GM23338 (cell line): ENCODE measurements around the gene SLC4A2. TPM values are rescaled to one million over a fixed set of nuclear protein-coding genes. Genes with fewer than 3 reads are reported as not detected.

ENCODE experiments used
- ATAC-seq: fragments of 200-7000 bp; cut with Tn5 transposase; 3 replicates; pipeline ENCODE4 v1.9.1; 2020
- DNase-seq: peaks from one replicate; pipeline ENCODE4 v3.0.0-alpha.2; 2015; ENCODE audit warnings: low spot score
- H2AFZ ChIP-seq: fragments of 200-600 bp; sonication (generic); 2 replicates; pipeline ENCODE4 v1.8.0; 2016; ENCODE audit warnings: antibody characterized with exemption, mild to moderate bottlenecking, moderate library complexity
- H3F3A ChIP-seq: fragments of 200-600 bp; sonication (generic); replicated peaks from 2 replicates; pipeline ENCODE4 v1.8.0; 2017; ENCODE audit warnings: antibody characterized with exemption, mixed run types, low read depth
- H3K27ac ChIP-seq: fragments of 200-600 bp; sonication (generic); 2 replicates; pipeline ENCODE4 v1.6.1; 2016; ENCODE audit warnings: low read depth
- H3K27me3 ChIP-seq: fragments of 200-600 bp; sonication (generic); 2 replicates; pipeline ENCODE4 v1.8.0; 2016; ENCODE audit warnings: mild to moderate bottlenecking, mixed run types, moderate library complexity; ENCODE audit not compliant: insufficient read depth
- H3K36me3 ChIP-seq: fragments of 200-600 bp; sonication (generic); 2 replicates; pipeline ENCODE4 v1.8.0; 2016; ENCODE audit warnings: mild to moderate bottlenecking; ENCODE audit not compliant: insufficient read depth
- H3K4me1 ChIP-seq: fragments of 200-600 bp; sonication (generic); 2 replicates; pipeline ENCODE4 v1.8.0; 2016; ENCODE audit warnings: mild to moderate bottlenecking, moderate library complexity; ENCODE audit not compliant: insufficient read depth
- H3K4me2 ChIP-seq: fragments of 200-600 bp; sonication (generic); 2 replicates; pipeline ENCODE4 v1.7.1; 2017; ENCODE audit warnings: mixed run types
- H3K4me3 ChIP-seq: fragments of 200-600 bp; sonication (generic); 2 replicates; pipeline ENCODE4 v1.6.1; 2016; ENCODE audit warnings: mixed run types
- H3K79me2 ChIP-seq: fragments of 200-600 bp; sonication (generic); replicated peaks from 2 replicates; pipeline ENCODE4 v1.8.0; 2017; ENCODE audit warnings: mild to moderate bottlenecking; ENCODE audit not compliant: insufficient read depth
- H3K9me2 ChIP-seq: fragments of 200-600 bp; sonication (generic); 2 replicates; pipeline ENCODE4 v1.8.0; 2017; ENCODE audit not compliant: insufficient read depth
- H4K20me1 ChIP-seq: fragments of 200-600 bp; sonication (generic); replicated peaks from 2 replicates; pipeline ENCODE4 v1.8.0; 2017; ENCODE audit warnings: mild to moderate bottlenecking; ENCODE audit not compliant: insufficient read depth
- H3K27ac Mint-ChIP-seq: 2 replicates; pipeline ENCODE4 v1.8.0; 2020; ENCODE audit warnings: inconsistent platforms, mild to moderate bottlenecking, moderate library complexity, mixed read lengths
- H3K27me3 Mint-ChIP-seq: 3 replicates; pipeline ENCODE4 v1.8.0; 2022; ENCODE audit warnings: low read depth, mild to moderate bottlenecking, moderate library complexity, mixed read lengths, inconsistent platforms; ENCODE audit not compliant: insufficient read depth, poor library complexity
- H3K36me3 Mint-ChIP-seq: 3 replicates; pipeline ENCODE4 v1.8.0; 2021; ENCODE audit warnings: low read depth, mild to moderate bottlenecking, inconsistent platforms, moderate library complexity, mixed read lengths
- H3K4me1 Mint-ChIP-seq: 3 replicates; pipeline ENCODE4 v1.8.0; 2020; ENCODE audit warnings: mild to moderate bottlenecking, inconsistent platforms, mixed read lengths
- H3K4me3 Mint-ChIP-seq: 3 replicates; pipeline ENCODE4 v1.8.0; 2021; ENCODE audit warnings: moderate library complexity, mild to moderate bottlenecking, inconsistent platforms, mixed read lengths
- H3K9me3 Mint-ChIP-seq: 3 replicates; pipeline ENCODE4 v1.8.0; 2020; ENCODE audit warnings: moderate library complexity, mild to moderate bottlenecking, inconsistent platforms, mixed read lengths
- CREB1 ChIP-seq: fragments of 250-450 bp; sonication (Bioruptor Pico); IDR thresholded peaks from 2 replicates; pipeline ENCODE4 v1.5.0; 2020; ENCODE audit warnings: low read depth, mild to moderate bottlenecking, moderate library complexity
- ETS1 ChIP-seq: IDR thresholded peaks from 2 replicates; pipeline ENCODE4 v1.6.1; 2016; ENCODE audit warnings: antibody characterized with exemption
- JUNB ChIP-seq: IDR thresholded peaks from one replicate; pipeline ENCODE4 v1.6.1; 2016; ENCODE audit warnings: antibody characterized with exemption; ENCODE audit not compliant: unreplicated experiment
- NANOG ChIP-seq: IDR thresholded peaks from 2 replicates; pipeline ENCODE4 v1.6.1; 2016; ENCODE audit warnings: antibody characterized with exemption, borderline replicate concordance
- POLR2AphosphoS5 ChIP-seq: IDR thresholded peaks from 2 replicates; pipeline ENCODE4 v1.6.1; 2016; ENCODE audit warnings: antibody characterized with exemption, low read depth
- REST ChIP-seq: IDR thresholded peaks from one replicate; pipeline ENCODE4 v1.6.1; 2018; ENCODE audit warnings: antibody characterized with exemption; ENCODE audit not compliant: unreplicated experiment
- STAT1 ChIP-seq: IDR thresholded peaks from one replicate; pipeline ENCODE4 v1.6.1; 2016; ENCODE audit warnings: antibody characterized with exemption; ENCODE audit not compliant: unreplicated experiment
- ZNF114 ChIP-seq: fragments of 250-450 bp; sonication (Bioruptor Pico); IDR thresholded peaks from 2 replicates; pipeline ENCODE4 v1.5.0; 2020; ENCODE audit warnings: mild to moderate bottlenecking, moderate library complexity
- ZNF331 ChIP-seq: fragments of 250-450 bp; sonication (Bioruptor Pico); IDR thresholded peaks from 2 replicates; pipeline ENCODE4 v1.5.0; 2020; ENCODE audit warnings: low read depth, mild to moderate bottlenecking, moderate library complexity
- ZNF462 ChIP-seq: fragments of 250-450 bp; sonication (Bioruptor Pico); IDR thresholded peaks from 2 replicates; pipeline ENCODE4 v1.5.0; 2020; ENCODE audit warnings: mild to moderate bottlenecking, moderate library complexity
- polyA plus RNA-seq: library from polyadenylated mRNA; unstranded; fragments of >200 nt; fragmentation: Nextera tagmentation; extraction: Ambion mirVana; gene quantifications from 2 replicates; pipeline ENCODE4 v1.2.1, GENCODE V29; 2016
- total RNA-seq: library from RNA; depleted of rRNA; stranded (reverse); fragments of >200 nt; shearing (Covaris generic); gene quantifications from 2 replicates; pipeline ENCODE4 v1.2.3, GENCODE V29; 2014

Gene SLC4A2
- total and polyA plus RNA-seq, 2 experiments from 2014 or later, result 64.8 to 106 TPM

GRCh38 chr7:151109094-151110048, 50.0 kb downstream of the SLC4A2 start:
- Histone ChIP-seq H3K9me2 (no peaks in the 10 kb centered on the region), H4K20me1 (peaks cover 27% of the 10 kb centered on the region), H3K36me3 (no peaks in the 10 kb centered on the region), H3K4me2 (no peak overlapping the region; the same call in 1 of the 2 replicates), H3K27me3 (peaks cover 10% of the 10 kb centered on the region), H3K4me3 (no peak overlapping the region), H3K27ac (no peak overlapping the region; the same call in 1 of the 2 replicates), H3K4me1 (peaks cover 25% of the 10 kb centered on the region), H3K79me2 (peaks cover 40% of the 10 kb centered on the region), H2AFZ (no peak overlapping the region), H3F3A (peaks cover 15% of the 10 kb centered on the region)
- peak; percentile 53 for DNase-seq
- Mint-ChIP-seq H3K9me3 (no peaks in the 10 kb centered on the region), H3K4me1 (peaks cover 48% of the 10 kb centered on the region), H3K4me3 (no peak overlapping the region), H3K27ac (no peak overlapping the region), H3K36me3 (no peaks in the 10 kb centered on the region; the same call in 1 of the 3 replicates), H3K27me3 (peaks cover 16% of the 10 kb centered on the region)
- TF ChIP-seq ETS1 (no peak), ZNF114 (no peak), CREB1 (CRISPR knock-in tag) (no peak), ZNF331 (CRISPR knock-in tag) (no peak), JUNB (no peak), REST (no peak), STAT1 (no peak), NANOG (no peak), ZNF462 (no peak), POLR2AphosphoS5 (no peak)
- ATAC-seq, result 0 out of 3 replicates have a peak, but pooled peaks have one; percentile 3
